Measurements from ENCODE around the gene KRTAP19-5.
"Not testable (repeated sequence)": the region's sequence is repeated elsewhere in the genome, so short reads cannot be mapped to it uniquely, and the experiment has no call there.

The KRTAP19-5 gene

GRCh38 chr21:30502041-30502440 lies at the start of gene KRTAP19-5:
KRTAP19-5 (minus strand) TSS chr21:30502141; CDS start chr21:30502090, 51 bp downstream.
- no peak for TF ChIP-seq CTCF (IDR thresholded peaks at IDR 0.05; ENCODE audit: low read depth, low read length, missing control alignments)
- no peaks in the 10 kb centered on the region for H3K27me3 ChIP-seq (replicated peaks)
- in situ Hi-C loops (cut with HindIII; ENCODE audit: low pct_ligation_motif_present, low sequenced_read_pairs), result no loop called here
- H3K4me3 ChIP-seq (ENCODE audit: low read depth, low read length), result no peak within 1 kb of the TSS
- DNase-seq, result no peak
- no peak within 1 kb of the TSS for H3K27ac ChIP-seq
- H3K36me3 ChIP-seq (replicated peaks), result no peaks in the 10 kb centered on the region

GRCh38 chr21:30541764-30542163 lies 39.8 kb upstream of the KRTAP19-5 start, which contains the start of gene KRTAP19-6:
KRTAP19-6 (minus strand) TSS chr21:30541864; CDS start chr21:30541833, 31 bp downstream.
- in situ Hi-C loops (cut with HindIII; ENCODE audit: low pct_ligation_motif_present, low sequenced_read_pairs), result no loop called here
- TF ChIP-seq CTCF (IDR thresholded peaks at IDR 0.05; ENCODE audit: low read depth, low read length, missing control alignments), result no peak
- H3K27ac ChIP-seq, result no peak within 1 kb of the TSS

GRCh38 chr21:30518876-30519275 lies 16.9 kb upstream of the KRTAP19-5 start:
- no peak for DNase-seq
- H3K4me3 ChIP-seq (ENCODE audit: low read depth, low read length), result no peak overlapping the region
- no peaks in the 10 kb centered on the region for H3K27me3 ChIP-seq (replicated peaks)
- H3K36me3 ChIP-seq (replicated peaks), result no peaks in the 10 kb centered on the region
- H3K27ac ChIP-seq, result no peak overlapping the region
- no peak for TF ChIP-seq CTCF (IDR thresholded peaks at IDR 0.05; ENCODE audit: low read depth, low read length, missing control alignments)
- in situ Hi-C loops (cut with HindIII; ENCODE audit: low pct_ligation_motif_present, low sequenced_read_pairs), result no loop called here

More at GRCh38 chr21:30541764-30542163, 39.8 kb upstream of the KRTAP19-5 start, which contains the start of gene KRTAP19-6:
- no peak for DNase-seq
- Histone ChIP-seq H3K27me3 (replicated peaks) (no peaks in the 10 kb centered on the region), H3K36me3 (replicated peaks) (no peaks in the 10 kb centered on the region), H3K4me3 (ENCODE audit: low read depth, low read length) (no peak within 1 kb of the TSS)

GRCh38 chr21:30515681-30516080 lies 13.7 kb upstream of the KRTAP19-5 start:
- DNase-seq, result no peak
- H3K4me3 ChIP-seq (ENCODE audit: low read depth, low read length), result no peak overlapping the region
- TF ChIP-seq CTCF (IDR thresholded peaks at IDR 0.05; ENCODE audit: low read depth, low read length, missing control alignments), result no peak
- H3K36me3 ChIP-seq (replicated peaks), result no peaks in the 10 kb centered on the region
- H3K27me3 ChIP-seq (replicated peaks), result no peaks in the 10 kb centered on the region
- H3K27ac ChIP-seq, result no peak overlapping the region
- in situ Hi-C loops (cut with HindIII; ENCODE audit: low pct_ligation_motif_present, low sequenced_read_pairs), result no loop called here

- in situ Hi-C loops (cut with HindIII; ENCODE audit: low pct_ligation_motif_present, low sequenced_read_pairs), result not testable (repeated sequence)
These were observed 3.8 kb upstream of the KRTAP19-5 start for GRCh38 chr21:30505621-30506205.

More at GRCh38 chr21:30505621-30506205, 3.8 kb upstream of the KRTAP19-5 start:
- DNase-seq; H3K27me3 ChIP-seq (replicated peaks); H3K4me3 ChIP-seq (ENCODE audit: low read depth, low read length); H3K36me3 ChIP-seq (replicated peaks); H3K27ac ChIP-seq: not testable (repeated sequence)
- TF ChIP-seq CTCF (IDR thresholded peaks at IDR 0.05; ENCODE audit: low read depth, low read length, missing control alignments), result peak; percentile 11
